Jurkat, Clone E6-1 (cell line): ENCODE data around the gene TBL3.
"Not testable (repeated sequence)": the region's sequence is repeated elsewhere in the genome, so short reads cannot be mapped to it uniquely, and the experiment has no call there.

Experiments
- DNase-seq: peaks from one replicate; pipeline ENCODE4 v3.0.0-alpha.2; 2011; ENCODE audit warnings: low read depth, low spot score
- H3K4me3 ChIP-seq: 2 replicates; pipeline ENCODE4 v1.5.1; 2011; ENCODE audit warnings: mild to moderate bottlenecking, low read length, control low read depth, moderate library complexity

The TBL3 gene

GRCh38 chr16:2007081-2007836, 35.4 kb downstream of the TBL3 start:
- peak overlapping the region; percentile 75 for H3K4me3 ChIP-seq
- no peak for DNase-seq

GRCh38 chr16:2008009-2008526, 36.2 kb downstream of the TBL3 start:
- no peak for DNase-seq

GRCh38 chr16:2008631-2009163, 36.8 kb downstream of the TBL3 start:
- peak overlapping the region; percentile 75 for H3K4me3 ChIP-seq
- no peak for DNase-seq

More at GRCh38 chr16:2008009-2008526, 36.2 kb downstream of the TBL3 start:
- H3K4me3 ChIP-seq = peak overlapping the region; percentile 75

GRCh38 chr16:2009164-2009711, 37.4 kb downstream of the TBL3 start:
- peak overlapping the region; percentile 75 for H3K4me3 ChIP-seq
- DNase-seq = no peak

- peak; percentile 56 for DNase-seq
- peak within 1 kb of the TSS; percentile 78 for H3K4me3 ChIP-seq
Measured at GRCh38 chr16:2009791-2010510, 38.1 kb downstream of the TBL3 start, which contains the start of gene ZNF598. Gene ZNF598, minus strand, starts transcription at chr16:2009821.

- DNase-seq, H3K4me3 ChIP-seq: not testable (repeated sequence)
Measured at GRCh38 chr16:2011726-2012125, 39.9 kb downstream of the TBL3 start.

GRCh38 chr16:2013527-2013926, 41.7 kb downstream of the TBL3 start:
- no peak overlapping the region for H3K4me3 ChIP-seq
- no peak for DNase-seq

- no peak overlapping the region for H3K4me3 ChIP-seq
- DNase-seq = no peak
Measured at GRCh38 chr16:2015117-2015946, 43.5 kb downstream of the TBL3 start.

- no peak for DNase-seq
- H3K4me3 ChIP-seq = no peak overlapping the region
Measured at GRCh38 chr16:2015947-2016208, 44.0 kb downstream of the TBL3 start.

GRCh38 chr16:2016407-2016922, 44.6 kb downstream of the TBL3 start:
- no peak for DNase-seq
- no peak overlapping the region for H3K4me3 ChIP-seq

GRCh38 chr16:2019518-2019920, 47.7 kb downstream of the TBL3 start, which contains the start of gene NPW:
Gene NPW, plus strand, starts transcription at chr16:2019785.
- DNase-seq = no peak
- H3K4me3 ChIP-seq = no peak within 1 kb of the TSS

- H3K4me3 ChIP-seq = no peak overlapping the region
- no peak for DNase-seq
Measured at GRCh38 chr16:2019921-2020831, 48.3 kb downstream of the TBL3 start.

- peak; percentile 33 for DNase-seq
- peak overlapping the region; percentile 50 for H3K4me3 ChIP-seq
Measured at GRCh38 chr16:2022723-2023091, 50.9 kb downstream of the TBL3 start.

GRCh38 chr16:2023092-2024031, 51.5 kb downstream of the TBL3 start:
- H3K4me3 ChIP-seq = peak overlapping the region; percentile 50
- peak; percentile 82 for DNase-seq

- DNase-seq = no peak
- no peak overlapping the region for H3K4me3 ChIP-seq
Measured at GRCh38 chr16:2024032-2024420, 52.2 kb downstream of the TBL3 start.

GRCh38 chr16:2025251-2025650, 53.4 kb downstream of the TBL3 start:
- no peak overlapping the region for H3K4me3 ChIP-seq
- no peak for DNase-seq

- H3K4me3 ChIP-seq = no peak overlapping the region
- no peak for DNase-seq
Measured at GRCh38 chr16:2025878-2026460, 54.1 kb downstream of the TBL3 start.
